Neural cell (in vitro differentiated cells): ENCODE measurements around the gene STRIP1.

Experiments used
- CTCF ChIP-seq: fragments of 450-650 bp; IDR thresholded peaks from 2 replicates; pipeline ENCODE4 v1.5.1; 2014; ENCODE audit warnings: antibody characterized with exemption, mild to moderate bottlenecking, moderate library complexity; ENCODE audit not compliant: poor library complexity, severe bottlenecking
- EP300 ChIP-seq: fragments of 450-650 bp; conservative IDR thresholded peaks from 2 replicates; pipeline ENCODE4 v1.6.1; 2014; ENCODE audit warnings: antibody characterized with exemption, mild to moderate bottlenecking, moderate library complexity; ENCODE audit not compliant: poor library complexity, severe bottlenecking
- MXI1 ChIP-seq: fragments of 450-650 bp; conservative IDR thresholded peaks from 2 replicates; pipeline ENCODE4 v1.6.1; 2014; ENCODE audit warnings: antibody characterized with exemption, mild to moderate bottlenecking; ENCODE audit not compliant: poor library complexity, severe bottlenecking
- POLR2AphosphoS5 ChIP-seq: IDR thresholded peaks from 2 replicates; pipeline ENCODE4 v1.6.1; 2012
- RAD21 ChIP-seq: fragments of 450-650 bp; conservative IDR thresholded peaks from 2 replicates; pipeline ENCODE4 v1.6.1; 2014; ENCODE audit warnings: antibody characterized with exemption, mild to moderate bottlenecking, moderate library complexity
- TAF1 ChIP-seq: IDR thresholded peaks from 2 replicates; pipeline ENCODE4 v1.6.1; 2012; ENCODE audit warnings: low read depth

- TF ChIP-seq EP300: no peak
- TF ChIP-seq RAD21: no peak
- TF ChIP-seq CTCF: no peak
- TF ChIP-seq TAF1: no peak
- TF ChIP-seq MXI1: no peak
- no peak for TF ChIP-seq POLR2AphosphoS5
Measured at GRCh38 chr1:110056285-110056683, 21.9 kb downstream of the STRIP1 start.
